Skeletal muscle tissue (tissue), 4 donors: ENCODE measurements around the gene SHC2. TPM values are rescaled to one million over a fixed set of nuclear protein-coding genes. Genes with fewer than 3 reads are reported as not detected.
A peak's percentile ranks its signal among the peaks of the same experiment; 100 is the strongest.
"Not testable (repeated sequence)": the region's sequence is repeated elsewhere in the genome, so short reads cannot be mapped to it uniquely, and the experiment has no call there.

Source experiments
- H3K27ac ChIP-seq: one replicate; pipeline ENCODE4 v1.7.0; 2013; ENCODE audit warnings: mild to moderate bottlenecking, low read depth, low read length, inconsistent platforms
- H3K27me3 ChIP-seq, 3 donors: one replicate each; pipeline ENCODE4 v1.7.0; 2013; ENCODE audit warnings: low read length in 3 of 3; ENCODE audit not compliant: control insufficient read depth in 3 of 3, insufficient read depth in 3 of 3
- H3K36me3 ChIP-seq, 3 donors: one replicate each; pipeline ENCODE4 v1.7.0; 2013; ENCODE audit warnings: low read length in 3 of 3; ENCODE audit not compliant: control insufficient read depth in 3 of 3, insufficient read depth in 3 of 3
- H3K4me1 ChIP-seq, 3 donors: one replicate each; pipeline ENCODE4 v1.7.0; 2013; ENCODE audit warnings: low read length in 3 of 3, mild to moderate bottlenecking in 3 of 3; ENCODE audit not compliant: control insufficient read depth in 3 of 3, insufficient read depth in 3 of 3
- H3K4me3 ChIP-seq, 3 donors: one replicate each; pipeline ENCODE4 v1.7.0; 2013; ENCODE audit warnings: low read length in 3 of 3
- H3K9ac ChIP-seq, 3 donors: one replicate each; pipeline ENCODE4 v1.7.0; 2013; ENCODE audit warnings: low read length in 3 of 3, mild to moderate bottlenecking in 3 of 3, moderate library complexity in 2 of 3, low read depth in 1 of 3
- H3K9me3 ChIP-seq, 3 donors: one replicate each; pipeline ENCODE4 v1.7.0; 2013; ENCODE audit warnings: low read length in 3 of 3; ENCODE audit not compliant: control insufficient read depth in 3 of 3
- total RNA-seq: library from RNA; depleted of rRNA; stranded (reverse); fragments of >200 nt; gene quantifications from one replicate; pipeline ENCODE4 v1.2.3, GENCODE V29; 2014
- donor health status: Osteomylitis.

The SHC2 gene
- total RNA-seq, 1 donor from 2014 or later: 7.8 TPM

DNA sequence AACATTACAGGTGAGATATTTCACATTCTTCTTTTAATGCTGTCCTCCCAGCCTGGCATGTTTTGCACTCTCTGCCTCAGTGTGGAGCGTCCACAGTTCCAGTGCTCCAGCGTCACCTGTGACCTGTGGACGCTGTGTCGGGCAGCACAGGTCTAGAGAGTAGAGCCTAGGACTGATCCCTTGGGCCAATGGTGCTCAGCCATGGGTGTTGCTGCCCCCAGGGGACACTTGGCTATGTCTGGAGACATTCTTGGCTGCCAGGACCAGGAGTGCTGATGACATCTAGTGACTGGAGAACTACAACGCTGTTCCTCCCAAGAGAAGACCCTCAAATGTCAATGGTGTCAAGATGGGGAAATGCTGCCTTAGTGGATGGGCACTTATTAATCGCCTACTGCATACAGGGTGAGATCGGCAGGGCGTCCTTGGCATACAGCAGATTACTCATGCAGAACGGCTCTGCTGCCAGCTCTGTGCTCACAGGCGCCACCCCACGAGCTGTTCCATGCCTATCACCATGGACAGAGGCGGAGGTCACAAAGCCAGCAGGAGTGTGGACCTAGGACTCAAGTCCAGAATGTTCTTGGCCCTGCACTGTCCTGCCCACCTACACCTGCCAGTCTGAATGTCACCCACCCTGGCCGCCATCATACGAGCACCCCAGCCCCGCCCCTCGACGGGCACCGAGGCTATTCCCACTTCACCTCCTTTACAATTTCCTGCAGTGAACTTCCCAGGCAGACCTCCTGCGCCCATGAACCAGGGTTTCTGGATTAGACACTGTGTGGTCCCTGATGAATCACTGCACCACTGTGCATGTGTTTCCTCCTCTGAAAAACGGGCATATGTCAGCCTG is 21.6 kb upstream of the SHC2 start:
- peaks cover 13 to 26% (median 25%) of the 10 kb centered on the region in 3 donors for H3K27me3 ChIP-seq
- H3K4me3 ChIP-seq: no peak overlapping the region
- H3K4me1 ChIP-seq: peaks cover 5 to 6% (median 6%) of the 10 kb centered on the region in 3 donors
- no peaks in the 10 kb centered on the region for H3K36me3 ChIP-seq
- H3K9ac ChIP-seq: no peak overlapping the region
- H3K27ac ChIP-seq: no peak overlapping the region
- H3K9me3 ChIP-seq: no peaks in the 10 kb centered on the region

DNA sequence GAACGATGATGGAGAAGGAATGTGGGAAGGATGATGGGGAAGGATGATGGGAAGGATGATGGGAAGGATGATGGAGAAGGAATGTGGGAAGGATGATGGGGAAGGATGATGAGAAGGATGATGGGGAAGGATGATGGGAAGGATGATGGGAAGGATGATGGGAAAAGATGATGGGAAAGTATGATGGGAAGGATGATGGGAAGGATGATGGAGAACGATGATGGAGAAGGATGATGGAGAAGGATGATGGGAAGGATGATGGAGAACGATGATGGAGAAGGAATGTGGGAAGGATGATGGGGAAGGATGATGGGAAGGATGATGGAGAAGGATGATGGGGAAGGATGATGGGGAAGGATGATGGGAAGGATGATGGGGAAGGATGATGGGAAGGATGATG is 20.3 kb upstream of the SHC2 start:
- H3K36me3 ChIP-seq, H3K9ac ChIP-seq, H3K4me3 ChIP-seq, H3K27ac ChIP-seq, H3K4me1 ChIP-seq, H3K9me3 ChIP-seq: not testable (repeated sequence)
- peaks cover 13 to 25% (median 21%) of the 10 kb centered on the region in 3 donors for H3K27me3 ChIP-seq

GRCh38 chr19:480016-480855 is 19.4 kb upstream of the SHC2 start:
- Histone ChIP-seq H3K27me3 (peaks cover 9 to 16% (median 15%) of the 10 kb centered on the region in 3 donors), H3K36me3 (no peaks in the 10 kb centered on the region), H3K9ac (peak overlapping the region in 1 of 3 donors; percentile 62), H3K4me3 (peak overlapping the region; percentile 58 to 66 (median 63)), H3K27ac (no peak overlapping the region), H3K4me1 (peaks cover 4 to 10% (median 7%) of the 10 kb centered on the region in 3 donors), H3K9me3 (no peaks in the 10 kb centered on the region)

GRCh38 chr19:478976-479375 is 18.1 kb upstream of the SHC2 start:
- H3K9me3 ChIP-seq: no peaks in the 10 kb centered on the region
- no peak overlapping the region for H3K27ac ChIP-seq
- H3K9ac ChIP-seq: peak overlapping the region in 1 of 3 donors; percentile 20
- H3K4me3 ChIP-seq: no peak overlapping the region
- peaks cover 10 to 18% (median 16%) of the 10 kb centered on the region in 3 donors for H3K4me1 ChIP-seq
- no peaks in the 10 kb centered on the region for H3K36me3 ChIP-seq
- H3K27me3 ChIP-seq: peaks cover 5 to 10% (median 8%) of the 10 kb centered on the region in 3 donors

- Histone ChIP-seq H3K9ac (no peak overlapping the region), H3K36me3 (no peaks in the 10 kb centered on the region), H3K27me3 (peaks cover 3 to 5% (median 5%) of the 10 kb centered on the region in 3 donors), H3K4me3 (no peak overlapping the region), H3K9me3 (no peaks in the 10 kb centered on the region), H3K27ac (no peak overlapping the region), H3K4me1 (peaks cover 10 to 18% (median 16%) of the 10 kb centered on the region in 3 donors)
Observed at GRCh38 chr19:478236-478903, 17.5 kb upstream of the SHC2 start.

DNA sequence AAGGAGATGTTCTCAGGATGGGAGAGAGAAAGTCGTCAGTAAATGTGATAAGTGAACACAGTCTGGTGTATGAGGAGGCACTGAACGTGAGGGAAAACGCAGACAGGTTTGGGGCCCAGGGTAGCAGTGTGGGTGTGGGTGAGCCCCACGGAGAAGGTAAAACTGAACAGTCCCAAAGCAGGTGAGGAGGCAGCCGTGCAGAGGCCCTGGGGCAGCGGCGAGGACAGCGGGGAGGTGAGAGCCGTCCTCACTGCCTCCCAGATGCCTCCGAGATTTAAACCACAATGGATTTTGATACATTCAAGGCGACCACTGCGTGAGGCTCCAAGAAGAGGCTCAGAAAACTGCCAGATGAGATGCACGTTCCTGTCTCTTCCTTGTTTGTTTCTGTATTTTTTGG is 14.5 kb upstream of the SHC2 start:
- peaks cover 3 to 5% (median 3%) of the 10 kb centered on the region in 3 donors for H3K27me3 ChIP-seq
- peaks cover 10 to 18% (median 16%) of the 10 kb centered on the region in 3 donors for H3K4me1 ChIP-seq
- H3K36me3 ChIP-seq: no peaks in the 10 kb centered on the region
- no peaks in the 10 kb centered on the region for H3K9me3 ChIP-seq
- H3K27ac ChIP-seq: no peak overlapping the region
- H3K4me3 ChIP-seq: no peak overlapping the region
- peak overlapping the region in 1 of 3 donors; percentile 81 for H3K9ac ChIP-seq

- H3K27me3 ChIP-seq: peaks cover 3 to 5% (median 3%) of the 10 kb centered on the region in 3 donors
- no peaks in the 10 kb centered on the region for H3K36me3 ChIP-seq
- H3K9me3 ChIP-seq: no peaks in the 10 kb centered on the region
- H3K4me3 ChIP-seq: peak overlapping the region; percentile 51 to 56 (median 52)
- peaks cover 6 to 14% (median 10%) of the 10 kb centered on the region in 3 donors for H3K4me1 ChIP-seq
- H3K9ac ChIP-seq: peak overlapping the region; percentile 64 to 81 (median 70)
- H3K27ac ChIP-seq: peak overlapping the region; percentile 51
Observed at GRCh38 chr19:474126-475078, 13.6 kb upstream of the SHC2 start.

DNA sequence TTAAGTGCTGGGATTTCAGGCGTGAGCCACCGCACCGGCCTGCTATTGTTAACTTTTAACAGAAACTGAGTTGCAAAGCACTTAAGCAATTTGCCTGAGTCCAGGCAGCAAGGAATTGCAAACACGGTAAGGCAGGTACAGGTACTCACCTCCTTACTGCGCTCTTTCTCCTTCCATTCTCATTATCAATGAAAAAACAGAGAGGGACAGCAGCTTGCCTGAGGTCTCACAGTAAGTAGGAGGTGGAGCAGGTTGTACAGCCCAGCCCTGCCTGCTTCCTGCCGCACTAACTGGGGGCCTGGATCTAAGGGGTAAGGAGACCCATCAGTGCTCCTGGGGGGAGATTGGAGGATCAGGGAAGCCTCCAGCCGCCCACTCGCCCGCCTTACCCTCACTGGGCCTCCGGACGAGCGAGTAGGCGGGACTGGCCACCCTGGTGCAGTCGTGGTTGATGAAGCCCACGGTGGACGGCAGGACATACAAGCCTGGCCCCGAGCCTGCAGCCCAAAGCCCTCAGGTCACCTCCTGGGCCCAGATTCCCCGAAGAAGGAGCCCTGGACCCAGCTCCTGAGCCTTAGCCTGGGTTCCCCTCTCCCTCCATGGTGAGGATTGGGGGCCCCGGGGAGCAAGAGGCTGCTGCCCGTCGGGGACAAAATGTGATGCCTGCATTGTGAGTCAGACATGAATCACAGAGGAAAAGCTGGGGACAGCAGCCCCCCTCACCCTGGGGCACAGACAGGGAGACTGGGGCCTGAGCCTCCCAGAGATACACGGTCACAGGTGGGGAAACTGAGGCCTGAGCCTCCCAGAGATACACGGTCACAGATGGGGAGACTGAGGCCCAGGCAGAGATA is 11.4 kb upstream of the SHC2 start:
- Histone ChIP-seq H3K9me3 (no peaks in the 10 kb centered on the region), H3K4me1 (peaks cover 6 to 14% (median 10%) of the 10 kb centered on the region in 3 donors), H3K27me3 (peaks cover 3 to 5% (median 3%) of the 10 kb centered on the region in 3 donors), H3K36me3 (no peaks in the 10 kb centered on the region), H3K9ac (no peak overlapping the region), H3K4me3 (no peak overlapping the region), H3K27ac (no peak overlapping the region)
